Choroid plexus epithelial cell (primary cell): ENCODE data around the gene PRKCQ.
"Not testable (repeated sequence)": the region's sequence is repeated elsewhere in the genome, so short reads cannot be mapped to it uniquely, and the experiment has no call there.

Experiments used
- DNase-seq: peaks from one replicate; pipeline ENCODE4 v3.0.0-alpha.2; 2010; ENCODE audit warnings: low read depth
- H3K4me3 ChIP-seq: 2 replicates; pipeline ENCODE4 v1.5.1; 2011; ENCODE audit warnings: low read depth, mild to moderate bottlenecking, control low read depth, low read length, moderate library complexity
- TF ChIP-seq, protein P1 (sequence below): conservative IDR thresholded peaks from 2 replicates; pipeline ENCODE4 v1.5.1; 2011; ENCODE audit warnings: low read depth, mild to moderate bottlenecking, control low read depth, inconsistent platforms, low read length, moderate library complexity

Gene PRKCQ

DNA sequence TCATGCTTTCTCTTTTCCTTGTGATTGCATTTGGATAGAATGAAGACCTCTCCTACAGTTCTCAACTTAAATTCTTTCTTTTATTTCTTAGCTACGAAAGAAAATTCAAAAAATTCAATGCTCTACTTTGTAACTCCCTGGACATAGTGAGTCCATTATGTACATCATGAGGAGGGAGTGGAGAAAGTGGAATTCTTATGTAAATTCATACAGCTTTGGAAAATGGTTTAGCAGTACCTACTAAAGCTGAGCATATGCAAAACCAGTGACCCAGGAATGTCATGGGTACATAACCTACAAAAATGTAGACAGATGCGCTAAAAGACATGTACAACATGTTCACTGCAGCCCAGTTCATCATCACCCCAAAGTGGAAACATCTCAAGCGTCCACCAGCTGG lies 8.8 kb upstream of the PRKCQ start:
- no peak for DNase-seq
- no peak overlapping the region for H3K4me3 ChIP-seq

DNA sequence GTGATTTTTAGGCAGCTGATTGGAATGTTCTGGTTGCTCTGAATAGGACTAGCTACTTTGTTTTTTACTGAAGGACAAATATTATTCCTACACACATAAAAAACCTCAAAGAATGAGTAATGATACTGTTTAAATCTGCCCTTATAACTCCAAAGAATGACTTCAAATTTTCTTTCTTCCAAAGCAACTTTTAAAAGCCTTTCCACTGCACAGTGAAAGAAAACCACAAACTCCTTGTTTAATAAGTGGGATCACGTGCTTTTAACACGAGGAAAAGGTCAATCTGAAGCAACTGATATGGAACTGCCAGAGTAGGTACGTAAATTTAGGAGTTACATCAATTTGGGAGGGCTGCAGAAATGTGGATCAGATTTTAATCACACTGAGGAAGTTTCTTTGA lies 8.0 kb upstream of the PRKCQ start:
- no peak overlapping the region for H3K4me3 ChIP-seq
- TF ChIP-seq, protein P1, sequence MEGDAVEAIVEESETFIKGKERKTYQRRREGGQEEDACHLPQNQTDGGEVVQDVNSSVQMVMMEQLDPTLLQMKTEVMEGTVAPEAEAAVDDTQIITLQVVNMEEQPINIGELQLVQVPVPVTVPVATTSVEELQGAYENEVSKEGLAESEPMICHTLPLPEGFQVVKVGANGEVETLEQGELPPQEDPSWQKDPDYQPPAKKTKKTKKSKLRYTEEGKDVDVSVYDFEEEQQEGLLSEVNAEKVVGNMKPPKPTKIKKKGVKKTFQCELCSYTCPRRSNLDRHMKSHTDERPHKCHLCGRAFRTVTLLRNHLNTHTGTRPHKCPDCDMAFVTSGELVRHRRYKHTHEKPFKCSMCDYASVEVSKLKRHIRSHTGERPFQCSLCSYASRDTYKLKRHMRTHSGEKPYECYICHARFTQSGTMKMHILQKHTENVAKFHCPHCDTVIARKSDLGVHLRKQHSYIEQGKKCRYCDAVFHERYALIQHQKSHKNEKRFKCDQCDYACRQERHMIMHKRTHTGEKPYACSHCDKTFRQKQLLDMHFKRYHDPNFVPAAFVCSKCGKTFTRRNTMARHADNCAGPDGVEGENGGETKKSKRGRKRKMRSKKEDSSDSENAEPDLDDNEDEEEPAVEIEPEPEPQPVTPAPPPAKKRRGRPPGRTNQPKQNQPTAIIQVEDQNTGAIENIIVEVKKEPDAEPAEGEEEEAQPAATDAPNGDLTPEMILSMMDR = no peak
- DNase-seq = no peak

More for the DNA sequence above, 8.8 kb upstream of the PRKCQ start:
- TF ChIP-seq, protein P1 = no peak

DNA sequence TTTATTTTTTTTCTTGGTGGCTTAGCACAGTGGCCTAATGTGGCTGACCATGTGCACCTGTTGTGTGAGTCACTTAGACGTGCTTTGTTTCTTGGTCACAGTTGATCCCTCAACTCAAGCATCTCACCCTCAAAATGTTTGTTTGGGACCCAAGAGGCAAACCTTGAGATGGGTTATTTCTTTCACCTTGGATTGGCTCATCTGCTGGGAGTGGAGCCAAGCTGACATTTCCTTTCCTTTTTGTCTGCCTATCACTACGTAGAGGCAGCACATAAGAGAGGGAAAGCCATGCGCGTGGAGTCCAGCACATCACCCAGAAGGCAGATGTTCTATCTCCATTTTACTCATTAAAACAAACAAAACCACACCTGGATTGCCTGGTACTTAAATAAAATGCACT lies 6.4 kb upstream of the PRKCQ start:
- no peak overlapping the region for H3K4me3 ChIP-seq
- TF ChIP-seq, protein P1 = no peak
- DNase-seq = no peak

DNA sequence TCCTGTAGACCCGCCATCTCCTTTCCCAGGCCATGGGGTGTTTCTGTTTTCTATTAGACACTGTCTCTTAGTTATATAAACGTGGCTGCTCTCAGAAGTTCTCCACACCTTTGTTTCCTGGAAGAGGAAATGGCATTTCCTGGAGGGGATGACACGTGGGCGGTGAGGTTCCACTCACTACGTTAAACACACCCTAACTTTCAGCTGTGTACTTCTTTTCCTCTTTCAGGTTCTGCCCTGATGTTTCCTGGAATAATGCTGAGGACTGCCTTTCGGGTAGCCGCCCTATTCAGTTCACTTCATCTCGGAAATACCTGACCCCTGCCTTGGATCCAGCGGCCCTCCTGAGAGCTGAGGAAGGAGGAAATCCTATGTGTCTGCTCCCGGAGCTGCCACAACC lies 3.4 kb upstream of the PRKCQ start:
- DNase-seq = no peak
- H3K4me3 ChIP-seq = no peak overlapping the region
- TF ChIP-seq, protein P1 = no peak

DNA sequence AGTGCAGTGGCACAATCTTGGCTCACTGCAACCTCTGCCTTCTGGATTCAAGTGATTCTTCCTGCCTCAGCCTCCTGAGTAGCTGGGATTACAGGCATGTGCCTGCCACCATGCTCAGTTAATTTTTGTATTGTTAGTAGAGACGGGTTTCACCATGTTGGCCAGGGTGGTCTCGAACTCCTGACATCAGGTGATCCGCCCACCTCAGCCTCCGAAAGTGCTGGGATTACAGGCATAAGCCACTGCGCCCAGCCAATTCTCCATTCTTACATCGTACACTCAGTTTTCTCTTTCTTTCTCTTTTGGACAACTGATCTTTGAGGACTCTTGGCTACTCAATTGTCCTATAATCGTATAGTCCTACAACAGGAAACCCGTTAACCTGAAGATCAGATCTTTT lies 2.8 kb upstream of the PRKCQ start:
- H3K4me3 ChIP-seq = not testable (repeated sequence)

DNA sequence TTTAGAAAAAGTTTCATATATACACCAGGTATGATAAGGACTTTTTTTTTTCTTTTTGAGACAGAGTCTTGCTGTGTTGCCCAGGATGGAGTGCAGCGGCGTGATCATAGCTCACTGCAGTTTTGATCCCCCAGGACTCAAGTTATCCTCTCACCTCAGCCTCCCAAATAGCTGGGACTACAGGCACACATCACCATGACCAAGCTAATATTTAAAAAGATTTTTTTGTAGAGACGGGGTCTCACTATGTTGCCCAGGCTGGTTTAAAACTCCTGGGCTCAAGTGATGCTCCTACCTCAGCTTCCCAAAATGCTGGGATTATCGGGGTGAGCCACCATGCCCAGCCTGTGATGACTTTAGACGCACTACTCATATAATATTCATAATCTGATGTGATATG lies 2.2 kb upstream of the PRKCQ start:
- TF ChIP-seq, protein P1 = no peak
- H3K4me3 ChIP-seq = no peak overlapping the region
- no peak for DNase-seq

More for the DNA sequence above, 2.8 kb upstream of the PRKCQ start:
- DNase-seq = not testable (repeated sequence)

DNA sequence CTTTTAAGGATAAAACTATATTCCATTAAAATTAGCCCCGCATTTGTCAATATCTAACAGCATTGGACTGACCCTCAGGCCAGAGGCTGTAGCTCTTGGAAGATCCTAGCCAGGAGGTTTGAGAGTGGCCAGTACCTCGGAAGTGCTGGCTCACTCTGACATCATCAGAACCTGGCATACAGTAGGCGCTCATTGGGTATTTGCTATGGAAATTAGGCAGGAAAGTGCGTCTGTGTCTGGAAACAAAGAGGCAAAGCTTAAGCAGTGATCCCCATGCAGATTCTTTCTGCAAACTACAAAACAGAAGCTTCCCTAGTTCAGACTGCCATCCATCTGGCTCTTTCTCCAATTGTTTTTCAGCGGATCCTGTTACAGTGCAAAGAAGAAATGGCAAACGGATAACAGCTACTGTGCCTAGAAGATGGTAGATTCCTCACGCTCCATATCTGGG lies 1.7 kb upstream of the PRKCQ start:
- TF ChIP-seq, protein P1 = no peak
- DNase-seq = no peak
- no peak overlapping the region for H3K4me3 ChIP-seq

DNA sequence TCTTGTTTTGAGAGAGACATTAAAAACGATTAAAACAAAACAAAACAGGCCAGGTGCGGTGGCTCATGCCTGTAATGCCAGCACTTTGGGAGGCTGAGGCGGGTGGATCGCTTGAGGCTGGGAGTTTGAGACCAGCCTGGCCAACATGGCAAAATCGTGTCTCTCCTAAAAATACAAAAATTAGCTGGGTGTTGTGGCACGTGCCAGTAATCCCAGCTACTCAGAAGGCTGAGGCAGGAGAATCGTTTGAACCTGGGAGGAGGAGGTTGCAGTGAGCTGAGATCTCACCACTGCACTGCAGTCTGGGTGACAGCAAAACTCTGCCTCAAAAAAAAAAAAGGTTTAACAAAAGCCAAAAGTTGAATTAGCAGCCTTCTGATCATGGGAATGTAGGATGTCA lies 1.1 kb upstream of the PRKCQ start:
- not testable (repeated sequence) for H3K4me3 ChIP-seq, DNase-seq
